Measurements from ENCODE around the gene RBM20.
"Not testable (repeated sequence)": the region's sequence is repeated elsewhere in the genome, so short reads cannot be mapped to it uniquely, and the experiment has no call there.

The RBM20 gene

GRCh38 chr10:110765513-110766319 is 121.6 kb downstream of the RBM20 start:
- no peak for DNase-seq

GRCh38 chr10:110767601-110768000 is 123.5 kb downstream of the RBM20 start:
- DNase-seq: not testable (repeated sequence)

GRCh38 chr10:110770243-110770642 is 126.1 kb downstream of the RBM20 start:
- no peak for DNase-seq

GRCh38 chr10:110771486-110771885 is 127.3 kb downstream of the RBM20 start:
- no peak for DNase-seq

- no peak for DNase-seq
Observed at GRCh38 chr10:110771991-110772390, 127.9 kb downstream of the RBM20 start.

GRCh38 chr10:110772454-110773025 is 128.4 kb downstream of the RBM20 start:
- no peak for DNase-seq

- DNase-seq: no peak
Observed at GRCh38 chr10:110773693-110774068, 129.5 kb downstream of the RBM20 start.

GRCh38 chr10:110774069-110775019 is 130.2 kb downstream of the RBM20 start:
- DNase-seq: peak; percentile 68

GRCh38 chr10:110775020-110775375 is 130.9 kb downstream of the RBM20 start:
- no peak for DNase-seq

GRCh38 chr10:110775406-110775805 is 131.3 kb downstream of the RBM20 start:
- no peak for DNase-seq

- no peak for DNase-seq
Observed at GRCh38 chr10:110777017-110777416, 132.9 kb downstream of the RBM20 start.

GRCh38 chr10:110777661-110778060 is 133.5 kb downstream of the RBM20 start:
- no peak for DNase-seq

GRCh38 chr10:110778211-110778610 is 134.1 kb downstream of the RBM20 start:
- DNase-seq: no peak

GRCh38 chr10:110779489-110779888 is 135.4 kb downstream of the RBM20 start:
- DNase-seq: no peak

- no peak for DNase-seq
Observed at GRCh38 chr10:110780704-110781103, 136.6 kb downstream of the RBM20 start.

- DNase-seq: no peak
Observed at GRCh38 chr10:110781139-110781538, 137.0 kb downstream of the RBM20 start.

- DNase-seq: no peak
Observed at GRCh38 chr10:110782616-110783015, 138.5 kb downstream of the RBM20 start.

GRCh38 chr10:110783509-110784107 is 139.5 kb downstream of the RBM20 start:
- DNase-seq: peak; percentile 79

GRCh38 chr10:110784198-110784597 is 140.1 kb downstream of the RBM20 start:
- no peak for DNase-seq

- DNase-seq: no peak
Observed at GRCh38 chr10:110786172-110786571, 142.0 kb downstream of the RBM20 start.

GRCh38 chr10:110788620-110789385 is 144.7 kb downstream of the RBM20 start:
- DNase-seq: no peak
